ENCODE data around the gene MICAL2. TPM values are rescaled to one million over a fixed set of nuclear protein-coding genes. Genes with fewer than 3 reads are reported as not detected.

The MICAL2 gene
- polyA plus RNA-seq, 1 experiment = 135 TPM

DNA sequence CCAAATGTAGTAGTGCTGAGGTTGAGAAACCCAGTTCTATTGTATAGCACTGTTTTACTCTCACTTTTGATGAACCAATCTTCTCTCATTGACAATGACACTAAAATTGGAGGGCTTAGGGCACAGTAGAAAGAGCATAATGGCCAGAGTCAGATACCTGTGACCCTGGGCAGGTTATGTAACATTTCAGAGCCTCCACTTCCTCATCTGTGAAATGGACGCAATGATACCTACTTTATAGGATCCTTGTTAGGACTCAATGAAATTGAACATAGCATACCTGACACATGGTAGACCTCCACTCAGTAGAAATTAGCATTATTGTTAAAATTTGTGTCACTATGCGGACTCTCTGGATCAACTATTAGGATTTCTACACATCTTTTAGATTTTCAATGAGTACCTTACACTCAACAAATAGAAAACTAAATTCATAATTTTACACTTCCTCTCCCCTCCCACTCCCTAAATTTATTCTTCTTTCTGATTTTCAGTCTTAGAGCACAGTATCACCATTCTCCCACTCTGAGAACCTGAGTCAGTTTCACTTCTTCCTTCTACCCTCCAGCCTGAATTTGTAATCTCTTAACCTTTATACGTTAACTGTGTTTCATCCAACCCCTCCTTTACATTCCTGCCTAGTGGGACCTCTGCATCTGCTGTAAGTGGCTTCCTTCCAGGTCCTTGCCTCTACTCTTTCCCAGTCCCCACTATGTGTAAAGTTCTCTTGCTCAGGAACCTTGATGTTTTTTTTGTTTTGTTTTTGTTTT, 78.3 kb downstream of the MICAL2 start:
- ChIA-PET CTCF (interaction anchor here (0.6 to 2.0 kb wide), 2 partner anchors 10 to 22 kb away, joined by 4 to 8 read pairs; no protein-coding TSS in a partner anchor), POLR2A (no interaction called here)
- H3K27me3 ChIP-seq (ENCODE audit: control insufficient read depth, insufficient read depth, low read length) = no peaks in the 10 kb centered on the region
- DNase-seq (ENCODE audit: low read depth) = no peak
- no peak overlapping the region for H3K4me3 ChIP-seq (ENCODE audit: low read depth, low read length)
- H3K36me3 ChIP-seq (ENCODE audit: control insufficient read depth, insufficient read depth, low read length) = no peaks in the 10 kb centered on the region
- TF ChIP-seq, protein P1, sequence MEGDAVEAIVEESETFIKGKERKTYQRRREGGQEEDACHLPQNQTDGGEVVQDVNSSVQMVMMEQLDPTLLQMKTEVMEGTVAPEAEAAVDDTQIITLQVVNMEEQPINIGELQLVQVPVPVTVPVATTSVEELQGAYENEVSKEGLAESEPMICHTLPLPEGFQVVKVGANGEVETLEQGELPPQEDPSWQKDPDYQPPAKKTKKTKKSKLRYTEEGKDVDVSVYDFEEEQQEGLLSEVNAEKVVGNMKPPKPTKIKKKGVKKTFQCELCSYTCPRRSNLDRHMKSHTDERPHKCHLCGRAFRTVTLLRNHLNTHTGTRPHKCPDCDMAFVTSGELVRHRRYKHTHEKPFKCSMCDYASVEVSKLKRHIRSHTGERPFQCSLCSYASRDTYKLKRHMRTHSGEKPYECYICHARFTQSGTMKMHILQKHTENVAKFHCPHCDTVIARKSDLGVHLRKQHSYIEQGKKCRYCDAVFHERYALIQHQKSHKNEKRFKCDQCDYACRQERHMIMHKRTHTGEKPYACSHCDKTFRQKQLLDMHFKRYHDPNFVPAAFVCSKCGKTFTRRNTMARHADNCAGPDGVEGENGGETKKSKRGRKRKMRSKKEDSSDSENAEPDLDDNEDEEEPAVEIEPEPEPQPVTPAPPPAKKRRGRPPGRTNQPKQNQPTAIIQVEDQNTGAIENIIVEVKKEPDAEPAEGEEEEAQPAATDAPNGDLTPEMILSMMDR (IDR thresholded peaks at IDR 0.05; ENCODE audit: insufficient read depth, low read depth, low read length) = no peak

DNA sequence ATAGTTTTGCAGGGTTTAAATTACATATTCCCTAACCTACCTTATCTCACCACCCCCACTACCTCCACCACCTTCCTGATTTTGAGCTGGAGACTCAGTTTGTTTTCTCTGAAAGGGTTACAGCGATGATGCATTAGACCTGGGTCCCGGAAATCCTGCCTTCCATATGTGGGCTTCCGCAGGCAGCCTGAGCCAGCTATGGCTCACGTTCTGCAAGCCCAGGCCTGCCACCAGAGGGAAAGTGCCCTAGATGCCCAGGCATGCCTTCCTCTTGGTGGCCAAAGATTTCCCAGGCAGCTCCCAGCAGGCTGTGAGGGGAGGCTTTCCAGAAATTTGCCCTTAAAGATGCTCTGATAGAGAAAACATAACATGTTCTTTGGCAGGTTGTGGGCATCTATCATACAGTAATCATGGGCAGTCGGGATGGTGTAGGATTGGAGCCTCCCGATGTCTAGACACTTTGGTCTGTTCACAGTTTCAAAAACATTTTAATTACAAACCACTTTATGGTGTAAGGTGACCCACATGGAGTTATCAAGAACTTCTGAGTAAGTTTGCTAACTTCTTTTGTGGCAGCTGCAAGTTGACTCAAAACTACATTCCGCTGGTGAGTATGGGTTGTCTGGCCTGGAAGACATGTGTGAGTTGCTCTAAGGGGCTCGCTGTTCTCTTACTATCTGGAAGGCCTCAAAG, 79.3 kb downstream of the MICAL2 start:
- CTCF ChIA-PET = interaction anchor here (1.1 to 2.0 kb wide), 2 partner anchors 9 to 30 kb away, joined by 3 to 8 read pairs; no protein-coding TSS in a partner anchor
- Histone ChIP-seq H3K4me3 (ENCODE audit: low read depth, low read length) (no peak overlapping the region), H3K27me3 (ENCODE audit: control insufficient read depth, insufficient read depth, low read length) (no peaks in the 10 kb centered on the region), H3K36me3 (ENCODE audit: control insufficient read depth, insufficient read depth, low read length) (no peaks in the 10 kb centered on the region)
- TF ChIP-seq, protein P1 (IDR thresholded peaks at IDR 0.05; ENCODE audit: insufficient read depth, low read depth, low read length) = no peak
- POLR2A ChIA-PET = no interaction called here
- no peak for DNase-seq (ENCODE audit: low read depth)

DNA sequence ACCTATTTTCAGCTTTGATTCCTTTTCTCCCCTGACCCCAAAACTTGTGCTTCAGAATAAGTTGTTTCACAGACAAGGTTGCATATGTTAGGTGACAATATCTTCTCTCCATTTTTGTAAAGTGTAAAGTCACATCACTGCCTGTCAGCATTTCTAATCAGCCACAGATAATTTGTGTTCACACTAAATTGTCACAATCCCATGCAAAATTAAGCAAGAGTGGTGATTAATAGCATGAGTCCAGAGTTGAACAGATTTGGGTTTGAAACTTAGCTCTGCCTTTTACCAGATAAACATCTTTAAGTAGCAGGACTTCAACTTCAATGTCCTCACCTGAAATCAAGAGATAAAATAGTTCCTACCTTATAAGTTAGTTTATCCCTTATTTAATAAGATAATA, 80.1 kb downstream of the MICAL2 start:
- TF ChIP-seq, protein P1 (IDR thresholded peaks at IDR 0.05; ENCODE audit: insufficient read depth, low read depth, low read length) = no peak
- DNase-seq (ENCODE audit: low read depth) = no peak
- Histone ChIP-seq H3K27me3 (ENCODE audit: control insufficient read depth, insufficient read depth, low read length) (no peaks in the 10 kb centered on the region), H3K36me3 (ENCODE audit: control insufficient read depth, insufficient read depth, low read length) (no peaks in the 10 kb centered on the region), H3K4me3 (ENCODE audit: low read depth, low read length) (no peak overlapping the region)
- ChIA-PET POLR2A (no interaction called here), CTCF (interaction anchor here (1.1 to 2.0 kb wide), 3 partner anchors 9 to 31 kb away, joined by 3 to 8 read pairs (median 3); no protein-coding TSS in a partner anchor)

DNA sequence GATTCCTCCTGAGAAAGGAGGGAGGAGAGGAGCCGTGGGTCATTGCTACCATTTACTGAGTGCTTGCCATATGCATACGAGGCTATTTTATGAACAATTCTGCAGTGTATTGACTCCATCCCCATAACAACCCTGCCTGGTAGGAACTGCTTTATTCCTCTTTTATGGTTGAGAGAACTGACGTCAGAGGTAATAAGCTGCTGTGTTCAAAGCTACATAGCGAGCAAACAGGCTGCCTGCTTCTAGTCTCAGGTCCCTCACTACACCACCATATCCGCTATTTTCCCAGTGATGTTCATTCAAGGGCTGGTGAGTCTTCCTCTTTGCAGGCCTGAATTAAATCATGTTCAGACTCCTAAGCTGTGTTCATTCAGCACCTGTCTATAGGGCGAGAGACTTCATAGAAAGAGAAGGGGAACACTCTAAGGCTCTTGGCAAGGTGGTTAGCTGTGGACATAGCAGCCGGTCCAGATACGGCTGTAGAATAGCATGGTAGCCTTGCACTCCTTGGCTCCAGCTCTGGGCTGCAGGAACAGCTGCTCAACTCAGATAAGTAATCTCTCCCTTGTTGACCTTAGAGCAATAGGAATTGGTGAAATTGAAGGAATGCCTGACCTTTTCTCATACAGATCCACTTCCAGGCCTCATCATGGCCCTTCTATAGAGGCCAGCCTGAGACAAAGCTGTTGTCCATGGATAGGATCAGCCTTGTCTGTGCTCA, 82.6 kb downstream of the MICAL2 start:
- POLR2A ChIA-PET = no interaction called here

More for the DNA sequence above, 82.6 kb downstream of the MICAL2 start:
- Histone ChIP-seq H3K36me3 (ENCODE audit: control insufficient read depth, insufficient read depth, low read length) (no peaks in the 10 kb centered on the region), H3K4me3 (ENCODE audit: low read depth, low read length) (no peak overlapping the region), H3K27me3 (ENCODE audit: control insufficient read depth, insufficient read depth, low read length) (no peaks in the 10 kb centered on the region)
- CTCF ChIA-PET = interaction anchor here (2.5 kb wide), 1 partner anchor 10 kb away, joined by 8 read pairs; no protein-coding TSS in a partner anchor
- no peak for DNase-seq (ENCODE audit: low read depth)
- TF ChIP-seq, protein P1 (IDR thresholded peaks at IDR 0.05; ENCODE audit: insufficient read depth, low read depth, low read length) = no peak

Measured in BJ (cell line).